GM18868 (cell line): ENCODE data around the gene TIPRL.
A peak's percentile ranks its signal among the peaks of the same experiment; 100 is the strongest.
"Not testable (repeated sequence)": the region's sequence is repeated elsewhere in the genome, so short reads cannot be mapped to it uniquely, and the experiment has no call there.

Experiments
- ATAC-seq: cut with Tn5 transposase; IDR thresholded peaks from one replicate; pipeline ENCODE4 v1.9.1; 2021; ENCODE audit warnings: mild to moderate bottlenecking, moderate library complexity; ENCODE audit not compliant: unreplicated experiment

TIPRL gene

GRCh38 chr1:168178638-168179437, at the start of gene TIPRL:
TIPRL (plus strand) TSS chr1:168178962; CDS start chr1:168179078, 116 bp downstream.
- peak; percentile 90 for ATAC-seq

- no peak for ATAC-seq
Observed at GRCh38 chr1:168129933-168130332, 48.8 kb upstream of the TIPRL start.

- no peak for ATAC-seq
Observed at GRCh38 chr1:168134132-168134531, 44.6 kb upstream of the TIPRL start.

- no peak for ATAC-seq
Observed at GRCh38 chr1:168134642-168135041, 44.1 kb upstream of the TIPRL start.

- ATAC-seq = no peak
Observed at GRCh38 chr1:168135116-168135920, 43.4 kb upstream of the TIPRL start.

- no peak for ATAC-seq
Observed at GRCh38 chr1:168135921-168136708, 42.6 kb upstream of the TIPRL start.

GRCh38 chr1:168136709-168137514, 41.9 kb upstream of the TIPRL start, which contains the start of gene GPR161:
GPR161 (minus strand) TSS chr1:168136930; CDS start chr1:168104850, 32,080 bp downstream.
- no peak for ATAC-seq

GRCh38 chr1:168137515-168137821, 41.3 kb upstream of the TIPRL start:
- no peak for ATAC-seq

GRCh38 chr1:168138134-168138533, 40.6 kb upstream of the TIPRL start:
- no peak for ATAC-seq

GRCh38 chr1:168139070-168139469, 39.7 kb upstream of the TIPRL start:
- no peak for ATAC-seq

- ATAC-seq = no peak
Observed at GRCh38 chr1:168141871-168142385, 36.8 kb upstream of the TIPRL start.

- ATAC-seq = peak; percentile 95
Observed at GRCh38 chr1:168145184-168146159, 33.3 kb upstream of the TIPRL start.

- ATAC-seq = no peak
Observed at GRCh38 chr1:168146160-168146539, 32.6 kb upstream of the TIPRL start.

GRCh38 chr1:168146626-168147025, 32.1 kb upstream of the TIPRL start:
- no peak for ATAC-seq

GRCh38 chr1:168148916-168149315, 29.8 kb upstream of the TIPRL start:
- ATAC-seq = peak; percentile 67

GRCh38 chr1:168150283-168150682, 28.5 kb upstream of the TIPRL start:
- no peak for ATAC-seq

GRCh38 chr1:168151935-168152334, 26.8 kb upstream of the TIPRL start:
- ATAC-seq = no peak

- ATAC-seq = not testable (repeated sequence)
Observed at GRCh38 chr1:168154707-168155106, 24.1 kb upstream of the TIPRL start.

- no peak for ATAC-seq
Observed at GRCh38 chr1:168155910-168156309, 22.9 kb upstream of the TIPRL start.
